SKM-1 treated with dmso at 0.1 percent for 144 hours (cell line): ENCODE measurements around the gene ADGRB2.

Experiments
- DNase-seq: peaks from one replicate; lab custom pipeline; 2025; ENCODE audit not compliant: unreplicated experiment; lab: John Stamatoyannopoulos, UW

Gene ADGRB2

GRCh38 chr1:31765041-31765467 lies 914 bp upstream of the ADGRB2 start:
- DNase-seq = no peak

GRCh38 chr1:31763671-31764311 lies 349 bp downstream of the ADGRB2 start:
- no peak for DNase-seq

DNA sequence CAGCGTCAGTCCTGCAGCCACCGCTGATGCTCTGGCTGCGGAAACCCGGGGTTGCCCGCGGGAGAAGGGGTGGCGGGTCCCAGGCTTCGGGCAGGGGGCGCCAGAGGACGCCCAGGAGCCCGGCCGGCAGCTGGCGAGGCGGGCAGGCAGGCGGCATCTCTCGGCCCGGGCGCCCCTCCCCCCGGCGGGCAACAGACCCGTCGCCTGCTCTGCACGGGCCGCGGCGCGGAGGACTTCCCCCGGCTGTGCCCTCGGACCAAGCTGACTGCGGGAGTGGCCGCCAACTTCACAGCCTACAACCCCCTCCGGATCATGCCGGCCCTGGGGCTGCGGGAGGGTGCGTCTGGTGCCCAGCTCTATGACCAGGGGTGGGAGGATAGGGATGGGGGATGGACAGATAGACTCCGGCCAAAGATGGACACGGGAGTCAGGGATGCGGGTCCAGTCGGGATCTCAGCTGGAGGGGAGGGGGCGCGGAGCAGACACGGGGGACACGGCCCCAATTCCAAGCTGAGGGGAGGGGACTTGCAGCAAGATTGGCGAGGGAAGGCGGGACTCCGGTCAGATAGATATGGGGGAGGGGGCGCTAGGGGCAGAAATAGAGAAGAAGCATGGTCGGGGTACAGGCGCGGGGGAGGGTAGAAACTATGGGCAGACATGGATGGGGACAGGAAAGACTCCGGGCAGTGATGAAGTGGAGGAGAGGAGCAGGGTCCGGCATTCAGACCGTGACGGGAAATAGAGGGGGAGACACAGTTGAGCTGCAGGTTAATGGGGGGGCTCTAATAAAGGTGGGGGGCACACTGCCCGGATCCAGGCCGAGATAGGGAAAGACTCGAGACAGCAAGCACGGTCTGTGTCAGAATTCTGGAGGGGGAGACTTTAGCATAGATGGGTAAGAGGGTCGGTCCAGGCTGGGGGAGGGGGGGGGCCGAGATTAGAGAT lies 1.1 kb downstream of the ADGRB2 start:
- DNase-seq = peak; percentile 34

DNA sequence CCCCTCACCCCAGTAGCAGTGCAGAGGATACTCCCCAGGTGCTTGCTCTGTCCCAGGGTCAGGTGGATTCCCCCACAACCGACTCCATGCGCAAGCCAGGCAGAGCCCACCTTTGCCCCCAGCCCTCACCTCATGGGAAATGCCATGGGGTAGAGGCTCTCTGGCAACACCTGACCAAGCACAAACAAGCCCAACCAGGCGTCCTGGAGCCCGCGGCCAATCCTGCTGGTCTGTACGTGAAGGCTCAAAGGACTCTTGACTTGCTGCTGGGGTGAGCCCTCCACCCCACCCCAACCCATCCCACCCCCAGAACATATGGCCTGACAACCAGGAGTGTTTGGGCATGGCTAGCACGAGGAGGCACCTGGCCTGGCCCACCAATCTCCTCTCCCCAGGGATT lies 1.8 kb downstream of the ADGRB2 start:
- DNase-seq = no peak

DNA sequence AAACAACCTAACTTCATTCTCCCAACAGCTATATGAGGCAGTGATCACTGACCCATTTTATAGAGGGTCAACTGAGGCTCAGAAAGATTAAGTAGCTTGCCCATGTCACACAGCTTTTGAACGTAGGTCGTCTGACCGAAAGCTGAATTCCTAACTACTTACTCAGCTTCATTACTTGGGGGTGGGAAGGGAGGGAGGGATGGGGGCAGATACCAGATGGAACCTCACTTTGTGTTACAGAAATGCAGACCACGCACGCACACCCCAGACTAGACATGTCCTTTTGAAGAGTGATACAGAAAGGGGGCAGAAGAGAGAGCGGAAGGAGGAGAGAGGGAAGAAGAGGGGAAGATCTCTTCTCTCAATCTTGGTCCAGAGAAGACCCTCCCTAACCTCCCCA lies 2.3 kb downstream of the ADGRB2 start:
- no peak for DNase-seq

DNA sequence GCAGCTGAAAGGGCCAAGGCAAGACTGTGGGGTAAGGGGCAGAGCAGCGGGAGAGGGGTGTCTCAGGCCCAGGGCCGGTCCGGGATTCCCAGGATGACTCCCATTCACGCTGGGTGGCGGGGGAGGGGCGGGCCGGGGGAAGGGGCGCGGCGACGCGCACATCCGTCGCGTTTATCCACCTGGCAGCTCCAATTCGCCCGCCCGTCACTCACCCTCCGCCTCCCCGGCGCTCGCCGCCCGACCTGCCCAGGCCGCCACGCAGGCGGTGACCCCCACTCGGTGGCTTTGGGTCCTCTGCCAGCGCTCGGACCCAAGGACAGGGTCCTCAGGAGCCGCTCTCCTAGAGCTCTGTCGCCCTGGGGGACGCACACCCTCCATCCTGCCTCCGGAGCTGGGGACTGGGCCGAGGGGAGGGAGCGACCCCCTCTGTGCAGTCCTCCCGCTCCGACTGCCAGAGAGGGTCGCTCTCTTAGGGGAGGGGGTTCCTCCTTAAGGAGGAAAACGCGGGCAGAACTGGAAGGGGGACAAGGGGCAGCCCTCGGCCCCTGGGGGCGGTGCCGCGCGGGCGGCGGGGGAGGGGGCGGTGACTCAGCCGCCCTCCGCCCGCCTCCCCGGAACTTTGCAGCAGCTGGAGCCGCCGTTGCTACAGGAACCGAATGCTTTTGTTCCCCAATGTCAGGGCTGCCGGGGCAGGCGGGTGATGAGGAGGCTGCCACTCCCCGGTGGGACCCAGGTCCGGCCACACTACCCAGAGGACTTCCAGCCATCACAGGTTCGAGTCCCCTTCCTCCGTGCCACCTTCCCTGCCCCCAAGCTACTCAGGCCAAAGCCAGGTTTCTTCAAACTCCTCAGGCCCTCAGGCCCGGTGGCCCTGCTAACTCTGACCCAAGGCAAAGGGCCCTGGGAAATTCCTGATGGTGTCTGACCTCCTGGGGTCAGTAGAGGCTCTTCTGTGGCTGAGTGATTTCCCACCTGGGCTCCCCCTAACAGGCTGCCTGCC lies 3.4 kb downstream of the ADGRB2 start:
- DNase-seq = peak; percentile 32

DNA sequence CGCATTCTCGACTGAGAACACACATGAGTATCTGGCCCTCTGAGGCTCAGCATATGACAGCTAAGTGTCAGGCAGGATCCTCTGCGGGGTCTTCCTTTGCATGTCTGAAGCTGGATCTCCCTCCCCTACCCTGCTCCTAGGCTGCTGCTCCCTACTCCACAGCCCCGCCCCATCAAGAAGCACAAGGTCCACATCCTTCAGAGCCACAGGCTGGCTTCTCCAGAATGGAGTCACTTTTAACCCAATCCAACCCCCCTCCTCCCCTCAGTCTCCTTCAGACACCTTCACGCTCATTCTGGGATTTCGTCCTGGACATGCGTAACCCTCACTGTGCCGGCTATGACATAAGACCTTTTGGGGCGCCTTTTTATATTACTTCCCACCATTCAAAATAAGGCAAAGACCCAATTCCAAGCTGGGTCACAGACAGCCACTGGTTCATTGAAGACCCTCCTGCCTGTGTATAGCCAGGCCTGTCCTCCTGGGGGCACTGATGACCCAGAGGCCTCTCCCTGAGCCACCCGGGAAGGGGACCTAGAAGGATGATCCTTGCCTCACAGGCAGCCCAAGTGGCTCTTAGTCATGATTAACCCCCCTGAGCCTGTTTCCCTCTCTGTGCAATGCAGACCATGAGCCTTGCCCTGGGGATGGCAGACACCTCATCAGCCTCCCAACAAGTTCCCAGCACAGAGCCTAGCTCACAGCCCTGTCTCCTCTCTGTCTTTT lies 4.7 kb downstream of the ADGRB2 start:
- no peak for DNase-seq

- DNase-seq = no peak
Measured at GRCh38 chr1:31758823-31759222, 5.3 kb downstream of the ADGRB2 start.

DNA sequence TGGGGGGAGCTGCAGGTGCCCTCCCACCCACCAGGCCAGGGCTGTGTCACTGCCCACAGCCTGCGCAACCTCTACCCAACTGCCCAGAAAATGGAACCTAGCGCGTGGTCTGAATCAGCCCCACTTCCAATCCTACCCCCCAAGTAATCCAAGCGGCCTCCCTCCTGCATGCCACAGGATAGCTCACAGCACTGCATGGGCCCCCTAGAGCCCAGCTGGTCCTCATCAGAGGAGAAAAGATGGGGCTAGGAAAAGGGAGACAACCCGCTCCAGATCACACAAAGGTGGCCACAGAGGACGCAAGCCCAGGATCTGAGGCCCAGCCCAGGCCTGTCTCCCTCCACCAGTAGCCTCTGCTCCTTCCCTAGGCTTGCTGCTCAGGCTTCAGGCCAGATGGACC lies 6.2 kb downstream of the ADGRB2 start:
- DNase-seq = no peak

DNA sequence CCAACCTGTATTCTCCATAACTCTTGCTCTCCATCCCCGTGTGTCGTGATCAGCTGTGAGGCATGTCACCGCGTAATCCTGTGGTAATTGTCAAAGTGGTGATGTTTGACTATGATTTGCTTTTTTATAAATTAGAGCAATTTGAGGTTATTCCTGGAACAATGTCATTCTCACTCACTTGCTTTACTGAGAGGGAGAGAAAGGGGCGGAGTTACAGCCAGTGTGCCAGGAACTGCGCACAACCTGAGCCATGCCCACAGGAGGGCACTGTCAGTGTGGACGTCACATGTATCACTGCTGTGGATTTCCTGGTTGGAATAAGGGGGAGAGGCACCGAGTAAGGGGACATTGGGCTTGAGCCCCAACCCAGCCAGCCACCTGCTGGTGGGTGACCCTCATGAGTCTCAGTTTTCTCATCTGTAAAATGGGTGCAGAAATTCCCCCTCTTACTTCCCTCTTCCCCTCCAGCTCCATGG lies 6.9 kb downstream of the ADGRB2 start:
- no peak for DNase-seq

GRCh38 chr1:31756578-31756977 lies 7.6 kb downstream of the ADGRB2 start:
- DNase-seq = no peak

GRCh38 chr1:31755850-31756492 lies 8.2 kb downstream of the ADGRB2 start:
- no peak for DNase-seq

DNA sequence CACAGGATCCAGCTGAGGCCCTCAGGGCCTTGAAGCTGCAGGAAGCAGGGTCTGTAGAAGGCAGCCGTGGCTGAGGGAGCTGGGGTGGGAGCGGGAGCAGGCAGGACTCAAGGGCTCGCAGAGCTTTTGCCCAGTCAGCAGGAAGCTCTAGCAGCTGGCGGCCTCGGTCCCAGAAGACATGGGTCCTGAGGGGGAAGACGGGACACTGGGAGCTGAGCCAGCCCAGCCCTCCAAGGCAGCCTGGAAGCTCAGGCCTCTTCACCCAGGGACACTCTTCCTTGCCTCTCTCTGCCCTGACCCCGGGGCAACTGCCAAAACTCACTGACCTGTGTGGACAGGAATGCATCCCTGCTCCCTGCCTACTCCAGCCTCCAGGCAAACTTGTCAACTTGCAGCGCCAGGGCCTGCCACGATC lies 8.9 kb downstream of the ADGRB2 start:
- DNase-seq = no peak

DNA sequence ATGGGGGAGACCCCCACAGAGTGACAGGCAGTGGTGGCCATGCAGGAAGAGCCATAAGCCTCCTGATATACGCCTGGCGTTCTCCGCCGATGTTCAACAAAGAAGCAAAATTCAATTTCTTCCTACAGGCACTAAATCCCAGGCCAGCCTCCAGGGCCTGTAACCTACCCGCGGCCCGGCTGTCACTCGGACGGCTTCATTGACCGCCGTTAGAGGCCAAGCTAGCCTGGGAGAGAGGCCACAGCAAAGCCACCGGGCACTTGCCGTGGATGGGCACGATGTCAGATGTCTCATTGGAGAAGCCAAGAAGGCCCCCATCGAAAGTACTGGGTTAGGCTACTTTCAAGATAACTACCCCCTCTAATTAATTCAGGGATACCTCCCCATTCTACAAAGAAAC lies 9.7 kb downstream of the ADGRB2 start:
- DNase-seq = no peak

GRCh38 chr1:31753707-31754349 lies 10.3 kb downstream of the ADGRB2 start:
- DNase-seq = no peak

- DNase-seq = no peak
Measured at GRCh38 chr1:31752952-31753475, 11.1 kb downstream of the ADGRB2 start.

DNA sequence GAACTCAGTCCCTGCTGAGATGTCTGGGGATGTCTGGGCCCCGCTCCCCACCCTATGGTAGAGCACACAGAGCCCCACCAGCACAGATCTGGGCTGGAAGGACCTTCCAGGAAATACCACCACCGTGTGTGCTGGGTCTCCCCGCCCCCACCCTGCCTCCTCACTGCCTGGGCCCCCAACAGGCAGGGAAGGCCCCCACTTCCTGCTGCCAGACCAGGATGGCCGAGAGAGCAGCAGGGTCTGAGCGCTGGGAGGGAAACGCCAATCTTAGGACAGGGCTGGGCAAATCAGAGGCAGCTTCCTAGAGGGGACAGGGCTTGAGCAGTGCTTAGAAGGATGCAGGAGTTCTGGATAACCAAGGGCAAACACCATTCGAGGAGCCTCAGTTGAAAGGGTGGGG lies 11.9 kb downstream of the ADGRB2 start:
- DNase-seq = no peak

DNA sequence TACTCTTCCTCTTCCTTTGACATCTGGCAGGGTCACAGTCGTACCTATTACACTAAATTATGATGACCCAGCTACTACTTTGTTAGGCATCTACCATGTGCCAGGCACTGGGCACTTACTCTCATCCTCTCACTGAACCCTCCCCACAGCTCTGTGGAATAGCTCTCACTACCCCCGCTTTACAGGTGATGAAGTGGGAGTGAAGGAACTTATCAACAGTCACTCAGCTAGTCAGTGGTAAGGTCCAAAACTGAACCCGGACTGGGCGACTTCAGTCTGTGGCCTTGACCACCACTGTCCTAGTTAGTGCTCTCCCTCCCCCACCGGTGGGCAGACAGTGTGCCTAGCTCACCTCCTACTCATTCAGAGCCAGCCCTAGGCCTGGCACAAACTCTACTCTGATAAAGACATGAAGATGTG lies 12.3 kb downstream of the ADGRB2 start:
- no peak for DNase-seq

DNA sequence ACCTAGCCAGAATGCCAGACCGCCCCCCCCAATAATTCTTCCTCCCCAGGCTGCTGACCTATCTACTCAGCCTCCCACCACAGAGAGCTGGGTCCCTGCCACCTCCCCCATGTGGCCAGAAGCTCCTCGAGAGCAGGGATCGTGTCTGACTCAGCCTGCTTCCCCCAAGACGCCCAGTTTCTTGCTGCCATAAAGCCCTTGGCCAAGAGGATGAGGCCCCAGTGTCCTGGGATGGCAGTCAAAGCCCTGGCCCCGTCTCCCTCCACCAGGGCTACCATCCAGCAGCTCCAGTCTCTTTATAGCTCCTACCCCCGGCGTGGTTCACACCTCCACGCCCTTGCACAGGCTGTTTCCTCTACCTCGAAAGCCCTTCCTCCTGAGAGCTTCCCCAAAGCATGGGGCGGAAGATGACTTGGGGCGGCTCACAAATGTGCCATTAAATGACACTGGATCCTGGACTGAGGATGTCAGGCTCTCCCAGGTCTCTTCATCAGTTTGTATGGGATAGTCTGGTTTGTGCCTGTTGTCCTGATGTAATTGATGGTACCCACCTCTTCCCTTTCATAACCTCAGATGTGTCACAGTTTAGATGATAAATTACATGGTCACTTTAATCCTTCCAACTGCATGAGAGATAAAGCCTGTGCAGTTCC lies 13.2 kb downstream of the ADGRB2 start:
- peak; percentile 55 for DNase-seq
